ENCODE results near the gene DMBX1.

DMBX1 gene

DNA sequence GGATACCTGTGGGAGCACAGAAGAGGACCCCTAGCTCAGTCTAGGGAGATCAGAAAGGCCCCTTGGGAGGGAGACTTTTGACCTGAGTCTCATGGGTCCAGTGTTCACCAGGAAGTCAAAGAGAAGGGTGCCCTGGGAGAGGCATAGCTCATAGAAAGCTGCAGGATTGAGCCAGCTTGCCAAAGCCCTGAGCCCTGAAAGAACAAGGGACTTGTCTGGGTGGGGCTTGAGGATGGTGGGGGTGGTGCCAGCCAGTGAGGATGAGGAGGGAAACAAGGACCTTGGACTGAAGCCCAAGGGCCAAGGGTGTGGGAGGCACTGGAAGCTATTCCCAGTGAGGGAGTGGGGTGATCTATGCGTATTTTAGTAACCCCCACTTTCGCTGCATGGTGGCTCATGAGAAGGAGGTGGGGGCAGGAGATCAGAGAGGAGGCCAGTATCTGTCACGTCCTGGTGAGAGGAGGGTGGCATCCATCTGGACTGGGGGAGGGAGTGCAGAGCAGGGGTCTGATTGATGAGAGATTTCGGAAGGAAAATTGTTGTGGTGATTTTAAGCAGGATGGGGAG is 28.4 kb downstream of the DMBX1 start:
- Histone ChIP-seq H3K79me2 (ENCODE audit: insufficient read depth, low read length) (no peaks in the 10 kb centered on the region), H3K9ac (ENCODE audit: low read depth, low read length) (no peak overlapping the region), H3K27ac (ENCODE audit: low read length) (no peak overlapping the region), H3K4me1 (ENCODE audit: insufficient read depth, low read length) (no peaks in the 10 kb centered on the region), H4K20me1 (ENCODE audit: insufficient read depth, low read length) (peaks cover 3% of the 10 kb centered on the region; the same call in 1 of the 2 replicates), H3K27me3 (ENCODE audit: insufficient read depth, low read length, poor library complexity) (peaks cover 37% of the 10 kb centered on the region), H3K9me3 (ENCODE audit: insufficient read depth, low read length, severe bottlenecking) (no peaks in the 10 kb centered on the region), H3K4me2 (ENCODE audit: insufficient read depth, low read length) (no peak overlapping the region), H3K4me3 (ENCODE audit: low read depth in 1 of 2, low read length in 2 of 2) (no peak overlapping the region), H3K36me3 (ENCODE audit: insufficient read depth, low read length) (no peaks in the 10 kb centered on the region), H2AFZ (ENCODE audit: low read depth, low read length) (no peak overlapping the region)
- TF ChIP-seq EZH2 (IDR thresholded peaks at IDR 0.05; ENCODE audit: borderline replicate concordance, low read depth, low read length, severe bottlenecking), result no peak
- TF ChIP-seq, protein P1, sequence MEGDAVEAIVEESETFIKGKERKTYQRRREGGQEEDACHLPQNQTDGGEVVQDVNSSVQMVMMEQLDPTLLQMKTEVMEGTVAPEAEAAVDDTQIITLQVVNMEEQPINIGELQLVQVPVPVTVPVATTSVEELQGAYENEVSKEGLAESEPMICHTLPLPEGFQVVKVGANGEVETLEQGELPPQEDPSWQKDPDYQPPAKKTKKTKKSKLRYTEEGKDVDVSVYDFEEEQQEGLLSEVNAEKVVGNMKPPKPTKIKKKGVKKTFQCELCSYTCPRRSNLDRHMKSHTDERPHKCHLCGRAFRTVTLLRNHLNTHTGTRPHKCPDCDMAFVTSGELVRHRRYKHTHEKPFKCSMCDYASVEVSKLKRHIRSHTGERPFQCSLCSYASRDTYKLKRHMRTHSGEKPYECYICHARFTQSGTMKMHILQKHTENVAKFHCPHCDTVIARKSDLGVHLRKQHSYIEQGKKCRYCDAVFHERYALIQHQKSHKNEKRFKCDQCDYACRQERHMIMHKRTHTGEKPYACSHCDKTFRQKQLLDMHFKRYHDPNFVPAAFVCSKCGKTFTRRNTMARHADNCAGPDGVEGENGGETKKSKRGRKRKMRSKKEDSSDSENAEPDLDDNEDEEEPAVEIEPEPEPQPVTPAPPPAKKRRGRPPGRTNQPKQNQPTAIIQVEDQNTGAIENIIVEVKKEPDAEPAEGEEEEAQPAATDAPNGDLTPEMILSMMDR (IDR thresholded peaks at IDR 0.05; ENCODE audit: borderline replicate concordance, extremely low read depth, low read length, poor library complexity, severe bottlenecking), result no peak
- no peak for ATAC-seq (ENCODE audit: insufficient read depth, low read depth)
- DNase-seq, result no peak

DNA sequence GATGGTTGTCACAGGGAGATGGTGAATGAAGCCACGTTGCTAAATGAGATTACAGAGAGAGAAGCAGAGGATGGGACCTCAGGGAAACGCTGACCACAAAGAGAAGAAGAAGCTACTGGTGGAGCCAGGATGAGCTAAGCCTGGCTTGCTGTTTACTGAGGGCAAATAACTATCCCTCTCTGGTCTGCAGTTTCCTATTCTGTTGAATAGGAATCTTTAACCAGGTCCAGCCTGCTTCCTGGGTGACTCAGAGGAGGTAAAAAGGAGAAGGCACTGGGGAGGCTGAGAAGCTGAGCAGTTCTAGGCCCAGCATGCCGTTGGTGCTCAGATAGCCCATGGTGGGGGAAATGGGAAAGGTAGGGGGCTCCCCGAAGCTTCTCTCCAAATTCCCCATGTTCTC is 29.6 kb downstream of the DMBX1 start:
- ATAC-seq (ENCODE audit: insufficient read depth, low read depth), result no peak
- Histone ChIP-seq H3K27me3 (ENCODE audit: insufficient read depth, low read length, poor library complexity) (peaks cover 42% of the 10 kb centered on the region), H2AFZ (ENCODE audit: low read depth, low read length) (no peak overlapping the region), H3K9me3 (ENCODE audit: insufficient read depth, low read length, severe bottlenecking) (no peaks in the 10 kb centered on the region), H3K36me3 (ENCODE audit: insufficient read depth, low read length) (no peaks in the 10 kb centered on the region), H3K79me2 (ENCODE audit: insufficient read depth, low read length) (no peaks in the 10 kb centered on the region), H3K9ac (ENCODE audit: low read depth, low read length) (no peak overlapping the region), H3K27ac (ENCODE audit: low read length) (no peak overlapping the region), H4K20me1 (ENCODE audit: insufficient read depth, low read length) (peaks cover 3% of the 10 kb centered on the region; the same call in 1 of the 2 replicates), H3K4me2 (ENCODE audit: insufficient read depth, low read length) (no peak overlapping the region), H3K4me3 (ENCODE audit: low read depth in 1 of 2, low read length in 2 of 2) (no peak overlapping the region), H3K4me1 (ENCODE audit: insufficient read depth, low read length) (no peaks in the 10 kb centered on the region)
- DNase-seq, result no peak
- TF ChIP-seq, protein P1 (IDR thresholded peaks at IDR 0.05; ENCODE audit: borderline replicate concordance, extremely low read depth, low read length, poor library complexity, severe bottlenecking), result no peak

DNA sequence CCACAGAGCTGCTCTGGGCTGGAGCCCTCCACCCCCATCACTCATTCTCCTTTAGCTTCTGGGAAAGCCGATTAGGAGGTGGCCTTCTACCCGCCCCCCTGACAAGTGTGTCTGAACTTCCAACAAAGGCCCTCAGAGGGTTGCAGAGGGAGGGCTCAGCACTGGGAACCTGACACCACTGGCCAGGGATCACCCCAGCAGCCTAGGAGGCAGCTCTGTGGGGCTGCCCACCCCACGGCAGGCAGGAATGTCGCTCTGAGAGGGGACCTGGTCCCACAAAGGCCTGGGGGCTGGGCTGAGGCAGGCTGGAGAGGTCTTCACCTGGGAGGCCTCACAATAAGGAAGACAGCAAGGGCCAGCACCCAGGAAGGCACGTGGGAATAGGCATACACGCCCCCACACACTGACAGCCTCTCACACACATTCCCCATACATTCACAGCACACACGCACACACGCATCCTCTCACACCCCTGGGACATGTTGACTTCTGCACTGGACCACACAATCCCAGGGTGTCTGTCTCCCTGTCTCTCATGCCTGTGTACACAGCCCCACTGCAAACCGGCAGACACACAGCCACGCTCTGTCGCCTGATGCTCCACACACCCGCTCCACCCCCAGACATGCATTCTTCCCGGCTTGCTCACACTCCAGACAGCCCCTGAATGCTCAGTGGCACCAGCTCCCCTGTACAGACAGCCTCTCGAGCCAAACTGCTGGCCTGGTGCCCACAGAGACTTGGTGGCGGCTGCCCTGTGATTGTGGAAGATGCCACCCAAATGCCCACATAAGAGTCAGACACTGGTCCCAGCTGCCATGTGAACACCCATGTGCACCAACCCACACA is 30.7 kb downstream of the DMBX1 start:
- no peak for DNase-seq
- no peak overlapping the region for H3K27ac ChIP-seq (ENCODE audit: low read length)
- H4K20me1 ChIP-seq (ENCODE audit: insufficient read depth, low read length), result peaks cover 3% of the 10 kb centered on the region; the same call in 1 of the 2 replicates
- no peak overlapping the region for H3K4me3 ChIP-seq (ENCODE audit: low read depth in 1 of 2, low read length in 2 of 2)
- no peak for TF ChIP-seq EZH2 (IDR thresholded peaks at IDR 0.05; ENCODE audit: borderline replicate concordance, low read depth, low read length, severe bottlenecking)
- TF ChIP-seq, protein P1 (IDR thresholded peaks at IDR 0.05; ENCODE audit: borderline replicate concordance, extremely low read depth, low read length, poor library complexity, severe bottlenecking), result no peak
- peaks cover 38% of the 10 kb centered on the region for H3K27me3 ChIP-seq (ENCODE audit: insufficient read depth, low read length, poor library complexity)
- H3K9me3 ChIP-seq (ENCODE audit: insufficient read depth, low read length, severe bottlenecking), result no peaks in the 10 kb centered on the region
- no peak for ATAC-seq (ENCODE audit: insufficient read depth, low read depth)
- no peaks in the 10 kb centered on the region for H3K36me3 ChIP-seq (ENCODE audit: insufficient read depth, low read length)
- H3K4me2 ChIP-seq (ENCODE audit: insufficient read depth, low read length), result no peak overlapping the region
- H3K4me1 ChIP-seq (ENCODE audit: insufficient read depth, low read length), result no peaks in the 10 kb centered on the region
- H2AFZ ChIP-seq (ENCODE audit: low read depth, low read length), result no peak overlapping the region
- H3K79me2 ChIP-seq (ENCODE audit: insufficient read depth, low read length), result no peaks in the 10 kb centered on the region
- no peak overlapping the region for H3K9ac ChIP-seq (ENCODE audit: low read depth, low read length)
